Suprapubic skin (tissue), 3 donors: ENCODE data around the gene RNF145.

ENCODE experiments used
- POLR2A ChIP-seq, 2 donors: fragments of 450-650 bp; IDR thresholded peaks; one replicate each; pipeline ENCODE4 v1.6.1; 2017; ENCODE audit warnings: antibody characterized with exemption in 2 of 2, mild to moderate bottlenecking in 2 of 2, moderate library complexity in 2 of 2
- TF ChIP-seq, protein P1 (sequence below), 2 donors: fragments of 200-600 bp in 1 of 2; fragments of 450-650 bp in 1 of 2; sonication (generic) in 1 of 2; IDR thresholded peaks; one replicate each; pipeline ENCODE4 v1.5.1; 2016 to 2019; ENCODE audit warnings: antibody characterized with exemption in 2 of 2, mild to moderate bottlenecking in 1 of 2, moderate library complexity in 1 of 2

DNA sequence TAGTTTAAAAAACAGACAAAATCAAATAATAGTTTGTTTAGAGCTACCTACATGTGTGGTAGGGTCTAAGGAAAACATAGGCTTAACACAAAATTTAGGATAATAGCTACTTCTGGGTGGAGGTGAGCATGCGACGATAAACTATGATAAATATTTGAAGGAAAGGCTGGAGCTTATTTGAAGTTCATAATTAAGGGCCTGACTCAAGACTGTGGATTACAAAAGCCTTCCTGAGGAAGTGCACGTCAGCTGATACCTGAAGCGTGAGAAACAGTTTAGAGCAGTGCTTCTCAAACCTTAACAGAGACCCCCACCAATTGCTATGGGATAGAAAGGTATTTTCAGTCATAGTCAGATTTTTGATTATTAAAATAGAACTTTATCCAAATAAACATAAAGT, 33.3 kb upstream of the RNF145 start:
- TF ChIP-seq, protein P1, sequence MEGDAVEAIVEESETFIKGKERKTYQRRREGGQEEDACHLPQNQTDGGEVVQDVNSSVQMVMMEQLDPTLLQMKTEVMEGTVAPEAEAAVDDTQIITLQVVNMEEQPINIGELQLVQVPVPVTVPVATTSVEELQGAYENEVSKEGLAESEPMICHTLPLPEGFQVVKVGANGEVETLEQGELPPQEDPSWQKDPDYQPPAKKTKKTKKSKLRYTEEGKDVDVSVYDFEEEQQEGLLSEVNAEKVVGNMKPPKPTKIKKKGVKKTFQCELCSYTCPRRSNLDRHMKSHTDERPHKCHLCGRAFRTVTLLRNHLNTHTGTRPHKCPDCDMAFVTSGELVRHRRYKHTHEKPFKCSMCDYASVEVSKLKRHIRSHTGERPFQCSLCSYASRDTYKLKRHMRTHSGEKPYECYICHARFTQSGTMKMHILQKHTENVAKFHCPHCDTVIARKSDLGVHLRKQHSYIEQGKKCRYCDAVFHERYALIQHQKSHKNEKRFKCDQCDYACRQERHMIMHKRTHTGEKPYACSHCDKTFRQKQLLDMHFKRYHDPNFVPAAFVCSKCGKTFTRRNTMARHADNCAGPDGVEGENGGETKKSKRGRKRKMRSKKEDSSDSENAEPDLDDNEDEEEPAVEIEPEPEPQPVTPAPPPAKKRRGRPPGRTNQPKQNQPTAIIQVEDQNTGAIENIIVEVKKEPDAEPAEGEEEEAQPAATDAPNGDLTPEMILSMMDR (IDR thresholded peaks at IDR 0.05), result no peak
- TF ChIP-seq POLR2A (IDR thresholded peaks at IDR 0.05), result no peak
